GM19025 (cell line): ENCODE measurements around the gene C16orf96.
A peak's percentile ranks its signal among the peaks of the same experiment; 100 is the strongest.

Experiments
- ATAC-seq: cut with Tn5 transposase; IDR thresholded peaks from one replicate; pipeline ENCODE4 v1.9.1; 2021; ENCODE audit warnings: mild to moderate bottlenecking, low read depth, moderate library complexity; ENCODE audit not compliant: unreplicated experiment

C16orf96 gene

DNA sequence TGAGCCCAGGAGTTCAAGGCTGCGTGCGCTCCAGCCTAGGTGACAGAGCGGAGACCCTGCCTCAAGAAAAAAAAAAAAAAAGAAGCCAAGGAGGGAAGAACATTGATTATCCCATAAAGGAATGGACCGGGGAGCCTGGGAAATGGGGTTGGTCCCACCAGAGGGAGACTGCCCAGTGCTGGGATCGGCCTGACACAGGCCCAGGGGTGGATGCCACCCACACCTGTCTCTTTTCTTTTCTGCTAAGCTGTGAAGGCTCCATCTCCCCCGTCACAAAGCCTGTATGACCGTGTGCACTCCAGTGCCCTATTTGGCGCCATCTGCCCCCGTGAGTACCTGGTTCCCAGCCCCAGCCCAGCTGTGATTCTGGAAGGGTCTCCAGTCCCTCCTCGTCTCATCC is 42.9 kb downstream of the C16orf96 start:
- no peak for ATAC-seq

DNA sequence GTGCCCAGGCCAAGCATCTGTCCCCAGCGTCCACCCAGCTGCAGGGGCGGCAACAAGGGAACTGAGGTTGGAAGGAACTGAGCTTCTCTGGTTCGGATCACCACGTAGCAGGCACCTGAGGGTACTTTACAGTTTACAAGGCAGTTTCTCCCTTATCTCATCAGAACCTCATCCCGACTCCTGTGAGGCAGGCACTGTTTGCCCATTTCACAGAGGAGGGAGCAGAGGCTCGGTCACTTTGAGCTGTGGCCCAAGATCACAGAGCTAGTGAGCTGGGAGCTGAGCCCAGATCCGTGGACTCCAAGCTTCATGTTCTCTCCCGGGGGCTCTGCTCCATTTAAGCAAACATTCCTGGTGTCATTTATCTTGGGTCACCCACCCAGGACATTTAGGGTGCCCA is 43.4 kb downstream of the C16orf96 start:
- ATAC-seq = no peak

DNA sequence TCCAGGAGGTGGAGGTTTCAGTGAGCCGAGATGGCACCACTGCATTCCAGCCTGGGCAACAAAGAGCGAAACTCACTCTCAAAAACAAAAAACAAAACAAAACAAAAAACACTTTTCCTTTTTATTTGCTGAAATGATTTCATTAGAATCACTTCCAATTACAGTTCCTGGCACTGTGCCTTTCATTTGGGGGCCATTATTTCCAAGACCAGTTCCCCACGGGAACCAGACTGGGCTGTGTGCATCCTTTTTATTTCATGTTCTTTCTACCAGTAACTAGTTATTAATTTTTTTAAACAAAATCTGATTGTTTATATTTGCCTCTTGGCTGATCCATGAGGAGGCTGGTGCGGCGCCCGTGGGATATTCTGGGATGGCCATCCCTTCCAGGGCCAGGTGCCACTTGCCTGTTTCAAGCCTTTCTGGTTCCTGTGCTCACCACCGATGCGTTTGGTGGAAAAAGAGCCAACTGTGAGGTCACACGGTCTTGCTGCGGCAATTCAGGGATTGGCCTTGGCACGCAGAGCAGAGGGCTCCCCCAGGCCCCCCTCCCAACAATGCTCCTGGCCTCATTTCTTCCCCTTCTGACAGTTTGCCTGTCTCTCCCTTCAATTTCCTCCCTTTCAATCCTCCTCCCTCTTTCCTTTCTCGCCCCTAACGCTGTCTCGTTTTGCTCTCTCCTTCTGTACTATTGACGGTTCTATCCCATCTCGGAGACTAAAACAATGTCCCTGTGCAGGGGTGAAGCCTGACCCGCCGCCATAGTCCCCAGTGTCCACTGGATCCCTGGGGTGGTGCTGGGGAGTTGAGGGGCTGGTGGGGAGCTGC is 45.1 kb downstream of the C16orf96 start:
- ATAC-seq = no peak

DNA sequence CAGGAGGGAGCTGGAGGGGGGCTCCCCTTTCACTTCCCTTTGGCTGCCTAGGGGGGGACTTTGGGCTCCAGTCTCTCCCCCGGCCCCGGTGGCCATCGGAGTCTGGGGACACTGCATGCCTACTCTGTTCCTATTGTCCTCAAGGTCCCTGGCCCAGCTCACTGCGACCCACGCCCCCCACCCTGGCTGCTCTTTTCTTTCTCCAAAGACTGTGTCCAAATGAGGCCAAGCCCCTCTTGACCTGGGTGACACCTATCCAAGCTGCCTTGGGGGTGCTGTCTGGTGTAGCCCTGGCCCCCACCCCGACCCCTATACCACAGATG is 45.7 kb downstream of the C16orf96 start:
- ATAC-seq = no peak

DNA sequence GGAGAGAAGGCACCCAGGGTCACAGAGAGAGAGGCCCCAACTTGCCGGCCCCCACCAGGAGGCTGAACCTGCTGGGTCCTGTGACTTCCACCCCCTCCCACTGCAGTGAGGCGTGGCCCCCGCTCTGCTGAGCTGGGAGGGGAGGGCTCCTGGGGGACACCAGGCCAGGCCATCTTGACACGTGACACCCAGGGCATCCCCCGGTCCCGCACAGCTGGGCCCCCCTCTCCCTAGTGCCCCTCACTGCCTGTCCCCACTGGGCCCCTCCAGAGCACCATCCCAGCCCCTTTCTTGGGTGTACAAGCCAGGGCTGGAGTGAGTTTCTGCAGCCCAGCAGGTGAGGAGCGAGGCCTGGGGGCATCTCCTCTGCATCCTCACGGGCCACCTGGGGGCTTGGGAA is 46.2 kb downstream of the C16orf96 start:
- ATAC-seq = no peak

DNA sequence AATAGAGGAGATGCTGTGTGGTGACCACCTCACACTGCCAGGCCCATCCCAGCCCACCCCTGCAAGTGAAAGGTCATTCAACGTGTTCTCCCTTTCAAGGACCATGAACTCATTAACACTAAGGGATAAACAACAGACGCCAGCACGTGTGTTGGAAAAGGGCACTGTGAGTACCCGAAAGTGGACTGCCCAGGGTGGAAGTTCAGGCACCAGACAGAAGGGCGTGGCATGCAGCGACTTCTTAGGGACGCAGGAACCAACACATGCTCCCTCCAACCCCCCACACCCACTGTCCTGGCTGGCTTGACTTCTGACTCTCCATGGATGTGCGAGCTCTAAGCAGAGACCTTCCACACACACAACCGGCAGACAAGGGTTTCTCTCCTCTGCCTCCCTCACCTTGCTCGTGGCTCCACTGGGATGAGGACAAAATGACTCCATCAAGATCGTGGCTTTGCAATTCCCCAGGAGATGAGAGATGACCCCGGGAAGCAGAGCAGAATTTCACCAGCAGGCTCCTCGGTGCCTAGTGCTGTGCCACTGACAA is 47.6 kb downstream of the C16orf96 start:
- ATAC-seq = no peak

DNA sequence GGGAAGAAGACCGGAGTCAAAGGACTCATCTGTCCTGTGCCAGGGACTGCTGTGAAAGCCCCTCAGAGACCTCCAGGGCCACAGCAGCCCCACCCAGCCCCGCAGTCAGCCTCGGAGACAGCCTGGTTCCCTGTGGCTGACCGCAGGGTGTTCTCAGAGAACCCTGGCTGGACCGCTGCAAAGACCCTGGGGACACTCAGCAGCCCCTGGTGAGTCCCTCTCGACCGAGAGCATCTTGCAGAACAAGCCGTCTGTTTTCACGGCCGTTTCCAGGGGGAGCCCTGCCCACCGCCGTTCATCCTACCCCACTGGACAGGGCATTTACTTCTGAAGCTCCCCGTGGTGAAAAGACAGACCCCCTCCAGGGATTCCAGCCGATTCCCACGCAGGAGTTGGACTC is 48.3 kb downstream of the C16orf96 start:
- ATAC-seq = no peak

DNA sequence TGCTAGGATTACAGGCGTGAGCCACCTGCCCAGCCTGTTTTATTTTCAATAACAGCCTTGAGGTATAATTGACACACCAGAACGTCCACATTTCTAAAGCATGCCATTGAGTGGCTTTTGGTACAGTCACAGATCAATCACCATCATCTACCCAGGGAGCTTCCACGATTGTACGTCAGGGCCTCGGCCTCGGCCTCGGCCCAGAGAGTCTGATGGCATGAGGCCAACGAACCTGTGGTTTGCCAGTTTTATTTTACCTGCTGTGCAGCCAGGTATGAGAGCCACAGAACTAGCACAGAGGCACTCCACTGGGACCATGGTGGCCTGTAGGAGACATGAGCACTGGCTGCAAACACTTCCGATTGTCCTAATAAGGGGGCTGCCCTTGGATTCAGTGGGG is 50.2 kb downstream of the C16orf96 start:
- no peak for ATAC-seq

DNA sequence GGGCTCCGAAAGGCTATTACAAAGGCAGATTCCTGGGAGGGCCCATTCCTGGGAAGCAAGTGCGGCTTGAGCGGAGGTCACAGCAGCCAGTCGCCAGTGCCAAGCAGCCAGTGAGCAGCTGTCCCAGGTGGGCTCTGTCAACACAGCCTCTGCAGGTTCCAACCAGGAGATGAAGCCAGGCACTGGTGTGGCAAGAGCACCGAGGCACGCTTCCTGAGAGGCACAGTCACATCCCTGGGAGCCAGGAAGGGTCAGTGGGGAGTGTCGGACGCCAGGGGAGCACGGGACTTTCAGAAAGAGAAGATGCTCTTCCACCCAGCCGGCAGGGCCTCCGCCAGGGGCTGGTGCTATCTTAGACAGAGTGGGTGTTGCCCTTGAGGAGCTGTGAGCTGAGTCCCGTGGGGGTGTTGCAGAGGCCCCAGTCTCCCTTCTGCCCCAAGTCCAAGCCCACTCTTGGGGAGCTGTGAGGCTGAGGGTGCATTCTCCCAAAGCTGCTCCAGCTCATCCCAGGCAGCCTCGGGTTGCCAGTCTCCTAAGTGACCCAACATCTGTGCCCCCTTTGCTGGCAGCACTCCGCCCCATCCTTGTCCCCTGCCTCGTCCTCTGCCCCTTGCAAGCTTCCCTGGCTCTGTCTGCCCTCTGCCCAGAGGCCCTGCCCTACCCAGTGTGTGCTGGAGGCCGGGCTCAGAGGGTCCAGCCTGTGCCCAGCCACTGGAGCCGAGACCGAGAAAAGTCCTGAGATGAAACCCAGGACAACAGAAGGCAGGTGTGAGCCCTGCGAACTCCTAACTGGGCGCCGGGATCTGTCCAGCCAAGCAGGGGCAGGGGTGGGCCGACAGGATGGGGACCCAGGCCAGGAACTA is 51.9 kb downstream of the C16orf96 start:
- ATAC-seq = no peak

DNA sequence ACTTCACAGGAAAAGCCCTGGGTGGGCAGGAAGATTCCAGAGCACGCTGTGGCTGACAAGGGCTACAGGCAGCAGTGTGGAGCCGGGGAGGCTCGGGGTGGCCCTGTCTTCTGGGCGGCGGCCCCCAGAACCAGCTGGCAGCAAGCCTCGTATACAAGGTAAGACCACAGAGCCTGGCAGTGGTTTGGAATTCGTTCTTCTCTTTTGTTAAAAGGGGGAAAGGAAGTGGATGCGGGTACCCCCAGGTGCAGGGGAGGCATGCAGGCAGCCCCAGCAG is 52.5 kb downstream of the C16orf96 start:
- no peak for ATAC-seq

DNA sequence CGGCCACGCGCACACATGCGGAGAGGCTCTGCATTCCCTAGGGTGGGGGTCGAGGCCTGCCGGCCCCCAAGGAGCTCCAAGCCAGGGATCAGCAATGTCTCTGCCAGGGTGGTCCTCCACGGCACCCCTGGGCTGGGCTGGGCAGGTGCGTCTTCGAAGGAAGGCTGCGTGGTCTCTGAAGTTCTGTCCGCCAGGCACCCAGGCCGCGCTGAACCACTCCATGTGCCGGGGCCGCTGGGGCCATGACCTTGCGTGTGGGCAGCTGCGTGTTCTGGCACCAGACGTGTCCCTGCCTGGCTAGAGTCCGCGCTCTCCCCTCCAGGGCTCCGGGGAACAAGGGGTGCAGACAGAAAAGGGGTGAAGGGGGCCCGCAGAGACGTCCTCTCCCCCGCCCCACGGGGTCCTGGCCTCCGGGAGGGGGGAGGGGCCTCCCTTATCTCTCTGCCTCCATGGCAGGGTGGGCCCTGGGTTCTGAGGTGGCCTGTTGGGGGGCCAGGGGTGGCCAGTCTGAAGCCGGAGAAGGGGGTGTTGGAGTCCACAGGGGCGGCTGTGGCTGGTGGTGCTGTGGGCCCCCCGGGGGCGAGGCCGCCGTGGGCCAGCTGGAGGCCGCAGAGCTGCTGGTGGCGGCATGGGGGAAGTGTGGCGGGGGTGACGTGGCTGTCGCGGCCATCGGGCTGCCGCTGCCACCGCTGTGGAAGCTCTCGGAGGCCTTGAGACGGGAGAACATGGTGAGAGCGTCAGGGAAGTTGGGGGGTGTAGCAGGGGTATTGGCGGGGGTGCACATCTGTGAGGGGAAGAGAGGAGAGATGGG is 53.3 kb downstream of the C16orf96 start:
- ATAC-seq = no peak

DNA sequence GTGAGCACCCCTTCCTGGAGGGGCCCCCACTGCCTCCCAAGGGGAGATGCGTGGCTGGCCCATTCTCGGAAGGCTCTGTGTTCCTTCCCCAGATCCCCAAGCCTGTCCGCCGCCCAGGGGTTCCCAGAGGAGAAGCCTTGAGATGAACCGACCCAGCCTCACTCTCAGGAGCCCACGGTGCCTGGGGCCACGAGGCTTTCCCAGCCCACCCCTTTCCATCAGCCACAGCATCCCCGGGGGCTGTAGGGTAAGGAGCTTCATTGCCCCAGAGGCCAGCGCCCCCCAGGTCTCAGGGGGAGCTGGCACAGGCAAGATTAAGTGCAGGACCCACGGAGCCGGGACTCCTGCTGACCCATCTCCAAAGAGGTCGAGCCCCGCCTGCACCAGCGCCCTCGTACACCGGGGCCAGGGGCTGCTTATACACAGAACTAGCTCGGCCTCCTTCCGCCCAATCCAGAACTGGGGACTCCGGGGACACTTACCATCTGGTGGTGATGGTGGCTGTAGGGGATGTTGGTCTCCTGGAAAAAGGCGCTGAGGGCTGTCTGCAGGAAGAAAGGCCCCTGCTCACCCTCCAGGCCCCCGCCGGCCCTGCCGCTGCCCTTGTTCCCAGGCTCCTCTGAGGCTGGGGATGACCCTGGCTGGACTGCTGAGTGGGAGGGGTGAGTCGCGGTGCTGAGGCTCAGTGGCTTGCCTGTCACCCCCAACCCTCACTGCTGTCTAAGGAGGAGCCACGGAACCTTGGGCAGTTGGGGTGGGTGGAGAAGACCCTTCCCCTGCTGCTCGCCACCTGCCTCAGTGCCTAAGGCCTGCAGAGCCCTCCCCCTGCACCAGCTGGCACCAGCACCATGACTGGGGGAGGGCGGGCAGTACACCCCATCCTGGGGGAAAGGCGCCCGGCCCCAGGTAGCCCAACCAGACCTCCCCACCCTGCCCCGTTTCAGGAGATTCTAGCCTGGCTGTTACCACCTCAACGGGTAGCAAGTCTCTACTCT is 54.2 kb downstream of the C16orf96 start:
- ATAC-seq = no peak

DNA sequence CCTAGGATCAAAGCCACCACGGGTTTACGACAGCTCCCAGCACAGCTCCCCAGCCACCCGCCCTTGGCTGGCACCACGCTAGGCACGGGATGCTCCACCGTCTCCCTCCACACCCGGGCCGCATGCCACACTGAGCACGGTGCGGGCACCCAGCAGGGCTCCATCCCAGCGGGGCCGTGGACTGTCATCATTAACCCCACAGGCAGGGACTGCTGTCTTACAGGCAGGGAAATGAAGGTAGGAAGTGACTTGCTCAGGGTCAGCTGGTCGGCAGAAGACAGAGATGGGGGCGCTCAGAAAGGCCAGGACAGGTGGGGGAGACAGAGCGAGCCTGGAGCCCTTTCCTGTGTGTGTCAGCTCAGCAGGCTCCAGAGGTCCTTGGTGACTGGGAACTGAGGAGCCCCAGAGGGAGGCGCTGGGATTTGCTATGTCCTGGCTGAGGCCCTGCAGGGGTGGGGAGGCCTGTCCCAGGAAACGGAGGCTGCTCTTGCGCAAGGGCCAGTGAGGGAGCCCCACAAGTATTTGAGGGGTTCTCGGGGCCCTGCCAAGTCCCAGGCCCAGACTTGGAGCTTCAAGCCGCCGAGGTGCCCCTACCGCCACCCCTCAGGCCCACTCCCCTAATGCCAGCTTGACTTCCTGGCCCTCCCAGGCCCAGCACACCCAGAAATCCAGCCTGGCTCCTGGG is 55.3 kb downstream of the C16orf96 start:
- ATAC-seq = no peak

DNA sequence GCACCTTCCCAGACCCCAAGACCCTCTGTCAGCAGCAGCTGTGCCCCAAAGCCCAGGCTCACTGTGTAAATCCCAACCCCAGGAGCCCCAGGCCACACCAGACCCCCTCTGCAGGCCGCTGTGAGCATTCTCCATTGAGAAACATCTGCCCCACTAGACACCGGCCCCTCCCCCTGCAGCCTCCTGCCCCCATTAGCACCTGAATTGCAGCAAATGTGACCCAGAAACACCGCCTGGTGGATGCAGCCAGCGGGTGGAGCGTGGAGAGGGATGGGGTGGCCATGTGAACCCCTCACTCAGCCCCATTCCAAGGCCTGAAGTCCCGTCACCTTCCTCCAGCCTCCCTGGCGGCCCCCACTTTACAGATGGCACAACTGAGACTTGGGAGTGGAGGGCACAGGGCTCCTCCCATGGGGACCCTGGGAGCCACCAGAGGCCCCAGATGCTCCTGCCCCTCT is 56.4 kb downstream of the C16orf96 start:
- ATAC-seq = no peak

DNA sequence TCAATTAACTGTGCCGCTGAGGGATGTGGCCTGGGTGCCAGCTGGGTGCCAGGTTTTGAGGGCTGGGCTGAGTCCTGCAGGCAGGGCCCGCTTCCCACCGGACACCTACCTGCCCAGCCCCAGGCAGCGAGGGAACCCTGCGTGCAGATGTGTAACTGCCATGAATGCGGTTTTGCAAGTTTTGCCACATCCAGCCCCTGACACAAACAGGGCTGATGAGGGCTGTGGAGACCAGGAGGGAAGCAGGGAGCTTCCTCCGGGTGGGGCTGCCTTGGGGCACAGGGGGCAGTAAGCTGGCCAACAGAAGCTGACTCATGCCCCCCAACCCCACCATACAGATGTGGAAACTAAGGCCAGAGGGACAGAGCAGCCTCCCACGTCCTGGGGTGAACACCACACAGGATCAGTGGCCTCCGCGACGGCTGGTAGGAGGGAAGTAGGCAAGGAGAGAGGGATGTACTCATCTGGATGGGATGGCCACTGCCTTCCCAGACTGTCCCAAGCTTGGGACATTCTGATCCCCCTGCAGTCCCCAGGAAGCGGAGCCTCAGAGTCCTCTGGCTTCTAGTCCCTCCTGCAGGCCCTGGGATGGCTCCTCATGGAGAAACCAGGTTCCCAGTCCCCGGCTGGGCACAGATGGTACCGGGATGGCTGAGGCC is 57.0 kb downstream of the C16orf96 start:
- no peak for ATAC-seq

DNA sequence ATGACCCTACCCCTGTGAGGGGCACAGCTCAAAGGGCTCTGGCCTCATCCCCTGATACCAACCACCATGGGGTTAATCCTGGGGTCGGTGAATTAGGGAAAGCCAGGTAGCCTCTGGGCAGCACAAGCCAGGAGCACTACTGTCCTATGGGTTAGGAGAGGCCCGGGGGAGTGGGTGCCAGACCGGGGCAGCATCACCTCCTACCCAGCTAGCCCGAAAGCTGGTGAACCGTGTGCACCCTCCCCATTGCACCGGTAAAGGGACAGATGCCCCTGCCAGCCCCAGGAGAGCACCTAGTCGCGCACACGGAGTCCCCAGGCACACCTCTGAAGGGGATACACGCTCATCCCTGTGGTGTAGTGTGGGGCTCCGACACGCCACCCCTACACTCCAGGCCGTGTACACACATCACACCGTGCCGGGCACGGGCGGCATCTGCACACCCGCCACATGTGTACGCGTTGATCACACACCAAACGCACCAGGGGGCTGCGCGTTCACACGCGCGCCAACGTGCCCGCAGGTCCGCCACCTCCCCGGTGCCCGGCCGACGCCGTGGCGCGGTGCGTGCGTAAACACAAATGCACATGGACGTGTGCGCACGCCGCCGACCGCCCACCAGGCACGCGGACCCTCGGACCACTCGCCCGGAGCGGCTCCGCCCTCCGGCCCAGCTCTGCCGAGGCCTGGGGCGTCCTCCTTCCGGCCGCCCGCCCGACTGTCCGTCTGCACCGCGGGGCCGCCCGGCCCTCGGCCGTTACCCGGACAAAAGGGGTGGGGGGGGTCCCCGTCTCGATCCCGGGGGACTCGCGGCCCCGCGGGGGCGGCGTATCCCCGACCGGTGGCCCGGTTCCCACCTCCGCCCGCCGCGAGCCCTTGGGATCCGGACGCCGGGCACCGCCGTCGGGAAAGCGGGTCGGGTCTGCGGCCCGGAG is 57.8 kb downstream of the C16orf96 start:
- ATAC-seq = no peak

DNA sequence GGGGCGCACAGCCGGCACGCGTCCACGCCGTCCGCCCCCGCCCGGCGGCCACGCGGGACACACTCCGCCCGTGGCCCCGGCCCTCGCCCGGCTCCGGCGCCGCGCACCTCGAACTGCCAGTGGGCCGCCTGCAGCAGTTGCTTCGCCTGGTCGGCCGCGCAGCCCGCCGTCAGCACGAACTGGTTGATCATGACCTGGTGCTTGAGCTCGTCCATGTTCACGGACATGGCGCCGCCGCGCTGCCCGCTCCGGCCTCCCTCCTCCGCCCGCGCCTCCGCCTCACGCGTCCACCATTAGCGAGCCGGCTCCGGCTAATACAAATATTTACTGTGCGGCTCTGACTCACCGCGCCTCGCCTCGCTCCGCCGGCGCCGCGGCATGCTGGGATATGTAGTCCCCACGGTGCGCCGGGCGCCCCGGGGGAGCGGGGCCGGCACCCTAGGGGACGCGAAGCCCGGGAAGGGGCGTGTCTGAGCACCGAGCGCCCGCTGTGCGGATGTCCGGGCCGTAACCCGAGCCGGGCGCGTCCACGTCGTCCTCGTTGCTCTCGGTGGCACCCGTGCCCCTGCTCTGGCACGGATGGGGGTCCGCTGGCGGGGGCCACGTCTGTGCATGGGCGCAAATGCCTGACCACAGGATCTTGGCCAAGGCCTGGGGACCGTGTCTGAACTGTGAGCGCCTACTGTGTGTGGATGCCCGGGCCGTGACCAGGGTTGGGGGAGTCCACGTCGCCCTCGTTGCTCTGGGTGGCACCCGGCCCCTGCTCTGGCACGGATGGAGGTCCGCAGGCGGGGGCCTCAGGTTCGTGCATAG is 58.6 kb downstream of the C16orf96 start, which contains the start of gene UBALD1:
Gene UBALD1 (minus strand): TSS at position 318 of the 813 bp plus-strand sequence. CDS start 91 bp downstream, at position 227.
- ATAC-seq = peak; percentile 45
